ENCODE measurements around the gene CRYBG1. TPM values are rescaled to one million over a fixed set of nuclear protein-coding genes. Genes with fewer than 3 reads are reported as not detected.

CRYBG1 gene
- total RNA-seq, 1 experiment from 2014 or later, result 2.3 TPM

- no peaks in the 10 kb centered on the region for H3K36me3 ChIP-seq
These were observed 108.4 kb downstream of the CRYBG1 start for GRCh38 chr6:106468935-106469334.

GRCh38 chr6:106469882-106470281 lies 109.4 kb downstream of the CRYBG1 start:
- Histone ChIP-seq H3K27me3 (peaks cover 2% of the 10 kb centered on the region; the same call in 1 of the 2 replicates), H3K36me3 (no peaks in the 10 kb centered on the region), H3K4me3 (no peak overlapping the region)

More at GRCh38 chr6:106468935-106469334, 108.4 kb downstream of the CRYBG1 start:
- peaks cover 2% of the 10 kb centered on the region; the same call in 1 of the 2 replicates for H3K27me3 ChIP-seq
- no peak overlapping the region for H3K4me3 ChIP-seq
- no peaks in the 10 kb centered on the region for H3K9me3 ChIP-seq
- no peak for DNase-seq

GRCh38 chr6:106470316-106470715 lies 109.8 kb downstream of the CRYBG1 start:
- no peaks in the 10 kb centered on the region for H3K9me3 ChIP-seq
- no peaks in the 10 kb centered on the region for H3K36me3 ChIP-seq
- DNase-seq, result no peak
- peaks cover 2% of the 10 kb centered on the region; the same call in 1 of the 2 replicates for H3K27me3 ChIP-seq
- no peak overlapping the region for H3K4me3 ChIP-seq

More at GRCh38 chr6:106469882-106470281, 109.4 kb downstream of the CRYBG1 start:
- DNase-seq, result no peak
- H3K9me3 ChIP-seq, result no peaks in the 10 kb centered on the region

GRCh38 chr6:106470811-106471210 lies 110.3 kb downstream of the CRYBG1 start:
- Histone ChIP-seq H3K36me3 (no peaks in the 10 kb centered on the region), H3K4me3 (no peak overlapping the region), H3K9me3 (no peaks in the 10 kb centered on the region), H3K27me3 (peaks cover 2% of the 10 kb centered on the region; the same call in 1 of the 2 replicates)
- DNase-seq, result no peak

- H3K4me3 ChIP-seq, result no peak overlapping the region
- H3K36me3 ChIP-seq, result no peaks in the 10 kb centered on the region
- H3K27me3 ChIP-seq, result no peaks in the 10 kb centered on the region
- no peaks in the 10 kb centered on the region for H3K9me3 ChIP-seq
- no peak for DNase-seq
These were observed 113.3 kb downstream of the CRYBG1 start for GRCh38 chr6:106473812-106474211.

- DNase-seq, result no peak
- no peaks in the 10 kb centered on the region for H3K27me3 ChIP-seq
- H3K4me3 ChIP-seq, result no peak overlapping the region
- no peaks in the 10 kb centered on the region for H3K9me3 ChIP-seq
- H3K36me3 ChIP-seq, result no peaks in the 10 kb centered on the region
These were observed 113.9 kb downstream of the CRYBG1 start for GRCh38 chr6:106474466-106474865.

- no peaks in the 10 kb centered on the region for H3K9me3 ChIP-seq
- DNase-seq, result no peak
- H3K36me3 ChIP-seq, result no peaks in the 10 kb centered on the region
- no peaks in the 10 kb centered on the region for H3K27me3 ChIP-seq
- no peak overlapping the region for H3K4me3 ChIP-seq
These were observed 114.8 kb downstream of the CRYBG1 start for GRCh38 chr6:106475284-106475683.

GRCh38 chr6:106476331-106477105 lies 116.0 kb downstream of the CRYBG1 start:
- DNase-seq, result no peak
- Histone ChIP-seq H3K36me3 (no peaks in the 10 kb centered on the region), H3K4me3 (no peak overlapping the region), H3K9me3 (no peaks in the 10 kb centered on the region), H3K27me3 (no peaks in the 10 kb centered on the region)

GRCh38 chr6:106477146-106477545 lies 116.6 kb downstream of the CRYBG1 start:
- DNase-seq, result no peak
- Histone ChIP-seq H3K27me3 (no peaks in the 10 kb centered on the region), H3K36me3 (no peaks in the 10 kb centered on the region), H3K9me3 (no peaks in the 10 kb centered on the region), H3K4me3 (no peak overlapping the region)

- no peak for DNase-seq
- Histone ChIP-seq H3K4me3 (no peak overlapping the region), H3K9me3 (no peaks in the 10 kb centered on the region), H3K27me3 (no peaks in the 10 kb centered on the region), H3K36me3 (no peaks in the 10 kb centered on the region)
These were observed 117.3 kb downstream of the CRYBG1 start for GRCh38 chr6:106477790-106478189.

GRCh38 chr6:106486236-106486635 lies 125.7 kb downstream of the CRYBG1 start:
- Histone ChIP-seq H3K27me3 (no peaks in the 10 kb centered on the region), H3K9me3 (no peaks in the 10 kb centered on the region), H3K36me3 (no peaks in the 10 kb centered on the region), H3K4me3 (no peak overlapping the region)
- DNase-seq, result no peak

- DNase-seq, result no peak
- no peak overlapping the region for H3K4me3 ChIP-seq
These were observed 128.2 kb downstream of the CRYBG1 start for GRCh38 chr6:106488494-106489370.

GRCh38 chr6:106490030-106490429 lies 129.5 kb downstream of the CRYBG1 start:
- Histone ChIP-seq H3K9me3 (no peaks in the 10 kb centered on the region), H3K4me3 (no peak overlapping the region), H3K27me3 (no peaks in the 10 kb centered on the region), H3K36me3 (no peaks in the 10 kb centered on the region)
- DNase-seq, result no peak

More at GRCh38 chr6:106488494-106489370, 128.2 kb downstream of the CRYBG1 start:
- Histone ChIP-seq H3K9me3 (no peaks in the 10 kb centered on the region), H3K27me3 (no peaks in the 10 kb centered on the region), H3K36me3 (no peaks in the 10 kb centered on the region)

GRCh38 chr6:106490436-106490835 lies 129.9 kb downstream of the CRYBG1 start:
- Histone ChIP-seq H3K27me3 (no peaks in the 10 kb centered on the region), H3K9me3 (no peaks in the 10 kb centered on the region), H3K4me3 (no peak overlapping the region), H3K36me3 (no peaks in the 10 kb centered on the region)
- DNase-seq, result no peak

GRCh38 chr6:106490974-106491373 lies 130.5 kb downstream of the CRYBG1 start:
- H3K4me3 ChIP-seq, result no peak overlapping the region
- no peaks in the 10 kb centered on the region for H3K36me3 ChIP-seq
- no peak for DNase-seq
- H3K9me3 ChIP-seq, result no peaks in the 10 kb centered on the region
- H3K27me3 ChIP-seq, result no peaks in the 10 kb centered on the region

- Histone ChIP-seq H3K9me3 (no peaks in the 10 kb centered on the region), H3K4me3 (no peak overlapping the region), H3K36me3 (no peaks in the 10 kb centered on the region), H3K27me3 (no peaks in the 10 kb centered on the region)
- DNase-seq, result no peak
These were observed 134.5 kb downstream of the CRYBG1 start for GRCh38 chr6:106495014-106495413.

- H3K36me3 ChIP-seq, result no peaks in the 10 kb centered on the region
- H3K9me3 ChIP-seq, result no peaks in the 10 kb centered on the region
- no peak for DNase-seq
- no peak overlapping the region for H3K4me3 ChIP-seq
- no peaks in the 10 kb centered on the region for H3K27me3 ChIP-seq
These were observed 136.3 kb downstream of the CRYBG1 start for GRCh38 chr6:106496823-106497222.

Measured in MG63 (cell line).